GM23338 (cell line): Measurements from ENCODE around the gene B3GNT4. TPM values are rescaled to one million over a fixed set of nuclear protein-coding genes. Genes with fewer than 3 reads are reported as not detected.

Source experiments
- ATAC-seq: fragments of 200-7000 bp; cut with Tn5 transposase; 3 replicates; pipeline ENCODE4 v1.9.1; 2020
- DNase-seq: peaks from one replicate; pipeline ENCODE4 v3.0.0-alpha.2; 2015; ENCODE audit warnings: low spot score
- H2AFZ ChIP-seq: fragments of 200-600 bp; sonication (generic); 2 replicates; pipeline ENCODE4 v1.8.0; 2016; ENCODE audit warnings: antibody characterized with exemption, mild to moderate bottlenecking, moderate library complexity
- H3F3A ChIP-seq: fragments of 200-600 bp; sonication (generic); replicated peaks from 2 replicates; pipeline ENCODE4 v1.8.0; 2017; ENCODE audit warnings: antibody characterized with exemption, mixed run types, low read depth
- H3K27ac ChIP-seq: fragments of 200-600 bp; sonication (generic); 2 replicates; pipeline ENCODE4 v1.6.1; 2016; ENCODE audit warnings: low read depth
- H3K27me3 ChIP-seq: fragments of 200-600 bp; sonication (generic); 2 replicates; pipeline ENCODE4 v1.8.0; 2016; ENCODE audit warnings: mild to moderate bottlenecking, mixed run types, moderate library complexity; ENCODE audit not compliant: insufficient read depth
- H3K36me3 ChIP-seq: fragments of 200-600 bp; sonication (generic); 2 replicates; pipeline ENCODE4 v1.8.0; 2016; ENCODE audit warnings: mild to moderate bottlenecking; ENCODE audit not compliant: insufficient read depth
- H3K4me1 ChIP-seq: fragments of 200-600 bp; sonication (generic); 2 replicates; pipeline ENCODE4 v1.8.0; 2016; ENCODE audit warnings: mild to moderate bottlenecking, moderate library complexity; ENCODE audit not compliant: insufficient read depth
- H3K4me2 ChIP-seq: fragments of 200-600 bp; sonication (generic); 2 replicates; pipeline ENCODE4 v1.7.1; 2017; ENCODE audit warnings: mixed run types
- H3K4me3 ChIP-seq: fragments of 200-600 bp; sonication (generic); 2 replicates; pipeline ENCODE4 v1.6.1; 2016; ENCODE audit warnings: mixed run types
- H3K79me2 ChIP-seq: fragments of 200-600 bp; sonication (generic); replicated peaks from 2 replicates; pipeline ENCODE4 v1.8.0; 2017; ENCODE audit warnings: mild to moderate bottlenecking; ENCODE audit not compliant: insufficient read depth
- H3K9me2 ChIP-seq: fragments of 200-600 bp; sonication (generic); 2 replicates; pipeline ENCODE4 v1.8.0; 2017; ENCODE audit not compliant: insufficient read depth
- H4K20me1 ChIP-seq: fragments of 200-600 bp; sonication (generic); replicated peaks from 2 replicates; pipeline ENCODE4 v1.8.0; 2017; ENCODE audit warnings: mild to moderate bottlenecking; ENCODE audit not compliant: insufficient read depth
- H3K27ac Mint-ChIP-seq: 2 replicates; pipeline ENCODE4 v1.8.0; 2020; ENCODE audit warnings: inconsistent platforms, mild to moderate bottlenecking, moderate library complexity, mixed read lengths
- H3K27me3 Mint-ChIP-seq: 3 replicates; pipeline ENCODE4 v1.8.0; 2022; ENCODE audit warnings: low read depth, mild to moderate bottlenecking, moderate library complexity, mixed read lengths, inconsistent platforms; ENCODE audit not compliant: insufficient read depth, poor library complexity
- H3K36me3 Mint-ChIP-seq: 3 replicates; pipeline ENCODE4 v1.8.0; 2021; ENCODE audit warnings: low read depth, mild to moderate bottlenecking, inconsistent platforms, moderate library complexity, mixed read lengths
- H3K4me1 Mint-ChIP-seq: 3 replicates; pipeline ENCODE4 v1.8.0; 2020; ENCODE audit warnings: mild to moderate bottlenecking, inconsistent platforms, mixed read lengths
- H3K4me3 Mint-ChIP-seq: 3 replicates; pipeline ENCODE4 v1.8.0; 2021; ENCODE audit warnings: moderate library complexity, mild to moderate bottlenecking, inconsistent platforms, mixed read lengths
- H3K9me3 Mint-ChIP-seq: 3 replicates; pipeline ENCODE4 v1.8.0; 2020; ENCODE audit warnings: moderate library complexity, mild to moderate bottlenecking, inconsistent platforms, mixed read lengths
- CREB1 ChIP-seq: fragments of 250-450 bp; sonication (Bioruptor Pico); IDR thresholded peaks from 2 replicates; pipeline ENCODE4 v1.5.0; 2020; ENCODE audit warnings: low read depth, mild to moderate bottlenecking, moderate library complexity
- EZH2 ChIP-seq: fragments of 200-600 bp; sonication (generic); IDR thresholded peaks from one replicate; pipeline ENCODE4 v1.8.0; 2017; ENCODE audit warnings: antibody characterized with exemption, mild to moderate bottlenecking, low read depth; ENCODE audit not compliant: unreplicated experiment
- EZH2phosphoT487 ChIP-seq: fragments of 200-600 bp; sonication (generic); IDR thresholded peaks from one replicate; pipeline ENCODE4 v1.8.1; 2018; ENCODE audit warnings: antibody characterized with exemption; ENCODE audit not compliant: unreplicated experiment
- JUNB ChIP-seq: IDR thresholded peaks from one replicate; pipeline ENCODE4 v1.6.1; 2016; ENCODE audit warnings: antibody characterized with exemption; ENCODE audit not compliant: unreplicated experiment
- NANOG ChIP-seq: IDR thresholded peaks from 2 replicates; pipeline ENCODE4 v1.6.1; 2016; ENCODE audit warnings: antibody characterized with exemption, borderline replicate concordance
- POLR2AphosphoS5 ChIP-seq: IDR thresholded peaks from 2 replicates; pipeline ENCODE4 v1.6.1; 2016; ENCODE audit warnings: antibody characterized with exemption, low read depth
- STAT1 ChIP-seq: IDR thresholded peaks from one replicate; pipeline ENCODE4 v1.6.1; 2016; ENCODE audit warnings: antibody characterized with exemption; ENCODE audit not compliant: unreplicated experiment
- ZNF331 ChIP-seq: fragments of 250-450 bp; sonication (Bioruptor Pico); IDR thresholded peaks from 2 replicates; pipeline ENCODE4 v1.5.0; 2020; ENCODE audit warnings: low read depth, mild to moderate bottlenecking, moderate library complexity
- polyA plus RNA-seq: library from polyadenylated mRNA; unstranded; fragments of >200 nt; fragmentation: Nextera tagmentation; extraction: Ambion mirVana; gene quantifications from 2 replicates; pipeline ENCODE4 v1.2.1, GENCODE V29; 2016
- total RNA-seq: library from RNA; depleted of rRNA; stranded (reverse); fragments of >200 nt; shearing (Covaris generic); gene quantifications from 2 replicates; pipeline ENCODE4 v1.2.3, GENCODE V29; 2014
- TF ChIP-seq, protein P1 (sequence below): IDR thresholded peaks from one replicate; pipeline ENCODE4 v1.6.1; 2018; ENCODE audit warnings: antibody characterized with exemption; ENCODE audit not compliant: unreplicated experiment
- TF ChIP-seq, protein P2 (sequence below): IDR thresholded peaks from 2 replicates; pipeline ENCODE4 v1.6.1; 2016; ENCODE audit warnings: antibody characterized with exemption
- TF ChIP-seq, protein P3 (sequence below), 2 experiments: fragments of 200-600 bp in 1 of 2; sonication (generic) in 1 of 2; conservative IDR thresholded peaks; 2 replicates each; pipeline versions ENCODE4 v1.5.1 to v1.6.1; 2016 to 2017; ENCODE audit warnings: antibody characterized with exemption in 2 of 2, low read depth in 2 of 2, mild to moderate bottlenecking in 2 of 2, moderate library complexity in 1 of 2
- TF ChIP-seq, protein P4 (sequence below): fragments of 250-450 bp; sonication (Bioruptor Pico); IDR thresholded peaks from 2 replicates; pipeline ENCODE4 v1.5.0; 2020; ENCODE audit warnings: mild to moderate bottlenecking, moderate library complexity

B3GNT4 gene
- total and polyA plus RNA-seq, 2 experiments from 2014 or later, result 0.80 to 1.8 TPM

DNA sequence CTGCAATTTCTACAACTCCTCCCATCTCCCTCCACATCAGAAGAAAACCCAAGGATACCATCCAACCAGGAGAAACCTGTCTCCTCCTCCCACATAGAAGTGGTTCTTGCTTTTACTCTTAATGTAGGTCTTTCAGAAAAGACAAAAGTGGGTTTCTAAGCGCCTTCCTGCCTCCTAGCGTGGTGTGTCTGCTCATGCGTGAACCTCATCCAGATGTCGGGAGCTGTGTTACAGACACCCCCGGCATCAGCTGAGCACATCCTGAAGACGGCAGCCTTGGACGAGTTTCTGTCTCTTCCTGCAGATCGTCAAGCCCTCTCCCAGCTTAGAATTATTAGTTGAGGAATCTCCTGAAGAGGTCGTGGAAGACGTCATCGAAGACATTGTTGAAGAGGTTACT, 11.1 kb upstream of the B3GNT4 start (continued):
- no peak for TF ChIP-seq NANOG

DNA sequence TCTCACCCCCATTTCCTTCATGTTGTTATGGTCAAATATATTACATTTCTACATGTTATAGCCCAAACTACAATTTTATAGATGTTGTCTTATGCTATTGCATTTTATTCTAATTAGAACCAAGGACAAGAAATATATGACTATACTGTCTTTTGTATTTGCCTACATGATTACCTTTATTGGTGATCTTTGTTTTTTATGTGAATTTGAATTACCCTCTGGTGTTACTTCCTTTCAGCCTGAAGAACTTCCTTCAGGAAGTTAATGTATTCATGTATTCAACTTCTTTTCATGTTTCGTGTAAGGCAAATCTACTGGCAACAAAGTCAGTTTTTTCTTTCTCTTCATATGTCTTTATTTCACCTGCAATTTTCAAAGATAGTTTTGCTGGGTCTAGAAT, 8.7 kb upstream of the B3GNT4 start:
- Mint-ChIP-seq H3K27ac (no peak overlapping the region), H3K9me3 (peaks cover 7% of the 10 kb centered on the region; the same call in 1 of the 3 replicates)

More for the DNA sequence above, 8.7 kb upstream of the B3GNT4 start:
- H3K27ac ChIP-seq, result no peak overlapping the region
- ATAC-seq (no peak), DNase-seq (no peak)
- no peaks in the 10 kb centered on the region for H3F3A ChIP-seq
- H4K20me1 ChIP-seq, result no peaks in the 10 kb centered on the region
- TF ChIP-seq, protein P1, sequence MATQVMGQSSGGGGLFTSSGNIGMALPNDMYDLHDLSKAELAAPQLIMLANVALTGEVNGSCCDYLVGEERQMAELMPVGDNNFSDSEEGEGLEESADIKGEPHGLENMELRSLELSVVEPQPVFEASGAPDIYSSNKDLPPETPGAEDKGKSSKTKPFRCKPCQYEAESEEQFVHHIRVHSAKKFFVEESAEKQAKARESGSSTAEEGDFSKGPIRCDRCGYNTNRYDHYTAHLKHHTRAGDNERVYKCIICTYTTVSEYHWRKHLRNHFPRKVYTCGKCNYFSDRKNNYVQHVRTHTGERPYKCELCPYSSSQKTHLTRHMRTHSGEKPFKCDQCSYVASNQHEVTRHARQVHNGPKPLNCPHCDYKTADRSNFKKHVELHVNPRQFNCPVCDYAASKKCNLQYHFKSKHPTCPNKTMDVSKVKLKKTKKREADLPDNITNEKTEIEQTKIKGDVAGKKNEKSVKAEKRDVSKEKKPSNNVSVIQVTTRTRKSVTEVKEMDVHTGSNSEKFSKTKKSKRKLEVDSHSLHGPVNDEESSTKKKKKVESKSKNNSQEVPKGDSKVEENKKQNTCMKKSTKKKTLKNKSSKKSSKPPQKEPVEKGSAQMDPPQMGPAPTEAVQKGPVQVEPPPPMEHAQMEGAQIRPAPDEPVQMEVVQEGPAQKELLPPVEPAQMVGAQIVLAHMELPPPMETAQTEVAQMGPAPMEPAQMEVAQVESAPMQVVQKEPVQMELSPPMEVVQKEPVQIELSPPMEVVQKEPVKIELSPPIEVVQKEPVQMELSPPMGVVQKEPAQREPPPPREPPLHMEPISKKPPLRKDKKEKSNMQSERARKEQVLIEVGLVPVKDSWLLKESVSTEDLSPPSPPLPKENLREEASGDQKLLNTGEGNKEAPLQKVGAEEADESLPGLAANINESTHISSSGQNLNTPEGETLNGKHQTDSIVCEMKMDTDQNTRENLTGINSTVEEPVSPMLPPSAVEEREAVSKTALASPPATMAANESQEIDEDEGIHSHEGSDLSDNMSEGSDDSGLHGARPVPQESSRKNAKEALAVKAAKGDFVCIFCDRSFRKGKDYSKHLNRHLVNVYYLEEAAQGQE, result no peak
- no peak for TF ChIP-seq ZNF331 (CRISPR knock-in tag)
- TF ChIP-seq, protein P2, sequence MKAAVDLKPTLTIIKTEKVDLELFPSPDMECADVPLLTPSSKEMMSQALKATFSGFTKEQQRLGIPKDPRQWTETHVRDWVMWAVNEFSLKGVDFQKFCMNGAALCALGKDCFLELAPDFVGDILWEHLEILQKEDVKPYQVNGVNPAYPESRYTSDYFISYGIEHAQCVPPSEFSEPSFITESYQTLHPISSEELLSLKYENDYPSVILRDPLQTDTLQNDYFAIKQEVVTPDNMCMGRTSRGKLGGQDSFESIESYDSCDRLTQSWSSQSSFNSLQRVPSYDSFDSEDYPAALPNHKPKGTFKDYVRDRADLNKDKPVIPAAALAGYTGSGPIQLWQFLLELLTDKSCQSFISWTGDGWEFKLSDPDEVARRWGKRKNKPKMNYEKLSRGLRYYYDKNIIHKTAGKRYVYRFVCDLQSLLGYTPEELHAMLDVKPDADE, result no peak
- no peak for TF ChIP-seq CREB1
- TF ChIP-seq EZH2, result no peak
- TF ChIP-seq, protein P3, sequence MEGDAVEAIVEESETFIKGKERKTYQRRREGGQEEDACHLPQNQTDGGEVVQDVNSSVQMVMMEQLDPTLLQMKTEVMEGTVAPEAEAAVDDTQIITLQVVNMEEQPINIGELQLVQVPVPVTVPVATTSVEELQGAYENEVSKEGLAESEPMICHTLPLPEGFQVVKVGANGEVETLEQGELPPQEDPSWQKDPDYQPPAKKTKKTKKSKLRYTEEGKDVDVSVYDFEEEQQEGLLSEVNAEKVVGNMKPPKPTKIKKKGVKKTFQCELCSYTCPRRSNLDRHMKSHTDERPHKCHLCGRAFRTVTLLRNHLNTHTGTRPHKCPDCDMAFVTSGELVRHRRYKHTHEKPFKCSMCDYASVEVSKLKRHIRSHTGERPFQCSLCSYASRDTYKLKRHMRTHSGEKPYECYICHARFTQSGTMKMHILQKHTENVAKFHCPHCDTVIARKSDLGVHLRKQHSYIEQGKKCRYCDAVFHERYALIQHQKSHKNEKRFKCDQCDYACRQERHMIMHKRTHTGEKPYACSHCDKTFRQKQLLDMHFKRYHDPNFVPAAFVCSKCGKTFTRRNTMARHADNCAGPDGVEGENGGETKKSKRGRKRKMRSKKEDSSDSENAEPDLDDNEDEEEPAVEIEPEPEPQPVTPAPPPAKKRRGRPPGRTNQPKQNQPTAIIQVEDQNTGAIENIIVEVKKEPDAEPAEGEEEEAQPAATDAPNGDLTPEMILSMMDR (conservative IDR thresholded peaks at IDR 0.05; ENCODE audit: low read depth in 2 of 2), result no peak
- no peak for TF ChIP-seq POLR2AphosphoS5
- TF ChIP-seq, protein P4, sequence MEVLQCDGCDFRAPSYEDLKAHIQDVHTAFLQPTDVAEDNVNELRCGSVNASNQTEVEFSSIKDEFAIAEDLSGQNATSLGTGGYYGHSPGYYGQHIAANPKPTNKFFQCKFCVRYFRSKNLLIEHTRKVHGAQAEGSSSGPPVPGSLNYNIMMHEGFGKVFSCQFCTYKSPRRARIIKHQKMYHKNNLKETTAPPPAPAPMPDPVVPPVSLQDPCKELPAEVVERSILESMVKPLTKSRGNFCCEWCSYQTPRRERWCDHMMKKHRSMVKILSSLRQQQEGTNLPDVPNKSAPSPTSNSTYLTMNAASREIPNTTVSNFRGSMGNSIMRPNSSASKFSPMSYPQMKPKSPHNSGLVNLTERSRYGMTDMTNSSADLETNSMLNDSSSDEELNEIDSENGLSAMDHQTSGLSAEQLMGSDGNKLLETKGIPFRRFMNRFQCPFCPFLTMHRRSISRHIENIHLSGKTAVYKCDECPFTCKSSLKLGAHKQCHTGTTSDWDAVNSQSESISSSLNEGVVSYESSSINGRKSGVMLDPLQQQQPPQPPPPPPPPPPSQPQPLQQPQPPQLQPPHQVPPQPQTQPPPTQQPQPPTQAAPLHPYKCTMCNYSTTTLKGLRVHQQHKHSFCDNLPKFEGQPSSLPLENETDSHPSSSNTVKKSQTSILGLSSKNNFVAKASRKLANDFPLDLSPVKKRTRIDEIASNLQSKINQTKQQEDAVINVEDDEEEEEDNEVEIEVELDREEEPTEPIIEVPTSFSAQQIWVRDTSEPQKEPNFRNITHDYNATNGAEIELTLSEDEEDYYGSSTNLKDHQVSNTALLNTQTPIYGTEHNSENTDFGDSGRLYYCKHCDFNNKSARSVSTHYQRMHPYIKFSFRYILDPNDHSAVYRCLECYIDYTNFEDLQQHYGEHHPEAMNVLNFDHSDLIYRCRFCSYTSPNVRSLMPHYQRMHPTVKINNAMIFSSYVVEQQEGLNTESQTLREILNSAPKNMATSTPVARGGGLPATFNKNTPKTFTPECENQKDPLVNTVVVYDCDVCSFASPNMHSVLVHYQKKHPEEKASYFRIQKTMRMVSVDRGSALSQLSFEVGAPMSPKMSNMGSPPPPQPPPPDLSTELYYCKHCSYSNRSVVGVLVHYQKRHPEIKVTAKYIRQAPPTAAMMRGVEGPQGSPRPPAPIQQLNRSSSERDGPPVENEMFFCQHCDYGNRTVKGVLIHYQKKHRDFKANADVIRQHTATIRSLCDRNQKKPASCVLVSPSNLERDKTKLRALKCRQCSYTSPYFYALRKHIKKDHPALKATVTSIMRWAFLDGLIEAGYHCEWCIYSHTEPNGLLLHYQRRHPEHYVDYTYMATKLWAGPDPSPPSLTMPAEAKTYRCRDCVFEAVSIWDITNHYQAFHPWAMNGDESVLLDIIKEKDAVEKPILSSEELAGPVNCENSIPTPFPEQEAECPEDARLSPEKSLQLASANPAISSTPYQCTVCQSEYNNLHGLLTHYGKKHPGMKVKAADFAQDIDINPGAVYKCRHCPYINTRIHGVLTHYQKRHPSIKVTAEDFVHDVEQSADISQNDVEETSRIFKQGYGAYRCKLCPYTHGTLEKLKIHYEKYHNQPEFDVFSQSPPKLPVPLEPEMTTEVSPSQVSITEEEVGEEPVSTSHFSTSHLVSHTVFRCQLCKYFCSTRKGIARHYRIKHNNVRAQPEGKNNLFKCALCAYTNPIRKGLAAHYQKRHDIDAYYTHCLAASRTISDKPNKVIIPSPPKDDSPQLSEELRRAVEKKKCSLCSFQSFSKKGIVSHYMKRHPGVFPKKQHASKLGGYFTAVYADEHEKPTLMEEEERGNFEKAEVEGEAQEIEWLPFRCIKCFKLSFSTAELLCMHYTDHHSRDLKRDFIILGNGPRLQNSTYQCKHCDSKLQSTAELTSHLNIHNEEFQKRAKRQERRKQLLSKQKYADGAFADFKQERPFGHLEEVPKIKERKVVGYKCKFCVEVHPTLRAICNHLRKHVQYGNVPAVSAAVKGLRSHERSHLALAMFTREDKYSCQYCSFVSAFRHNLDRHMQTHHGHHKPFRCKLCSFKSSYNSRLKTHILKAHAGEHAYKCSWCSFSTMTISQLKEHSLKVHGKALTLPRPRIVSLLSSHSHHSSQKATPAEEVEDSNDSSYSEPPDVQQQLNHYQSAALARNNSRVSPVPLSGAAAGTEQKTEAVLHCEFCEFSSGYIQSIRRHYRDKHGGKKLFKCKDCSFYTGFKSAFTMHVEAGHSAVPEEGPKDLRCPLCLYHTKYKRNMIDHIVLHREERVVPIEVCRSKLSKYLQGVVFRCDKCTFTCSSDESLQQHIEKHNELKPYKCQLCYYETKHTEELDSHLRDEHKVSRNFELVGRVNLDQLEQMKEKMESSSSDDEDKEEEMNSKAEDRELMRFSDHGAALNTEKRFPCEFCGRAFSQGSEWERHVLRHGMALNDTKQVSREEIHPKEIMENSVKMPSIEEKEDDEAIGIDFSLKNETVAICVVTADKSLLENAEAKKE (CRISPR knock-in tag), result no peak
- TF ChIP-seq EZH2phosphoT487, result no peak
- no peak for TF ChIP-seq JUNB
- TF ChIP-seq STAT1, result no peak
- no peaks in the 10 kb centered on the region for H3K27me3 ChIP-seq
- no peak overlapping the region for H3K4me2 ChIP-seq
- H3K36me3 ChIP-seq, result no peaks in the 10 kb centered on the region
- H3K4me3 ChIP-seq, result no peak overlapping the region
- H3K4me1 Mint-ChIP-seq, result peaks cover 5% of the 10 kb centered on the region
- H3K4me1 ChIP-seq, result no peaks in the 10 kb centered on the region
- no peak overlapping the region for H2AFZ ChIP-seq
- no peaks in the 10 kb centered on the region for H3K36me3 Mint-ChIP-seq
- H3K4me3 Mint-ChIP-seq, result no peak overlapping the region
- H3K27me3 Mint-ChIP-seq, result peaks cover 2% of the 10 kb centered on the region
- no peaks in the 10 kb centered on the region for H3K79me2 ChIP-seq
- no peaks in the 10 kb centered on the region; the same call in 1 of the 2 replicates for H3K9me2 ChIP-seq
